ENCODE data around the gene KLC3. TPM values are rescaled to one million over a fixed set of nuclear protein-coding genes. Genes with fewer than 3 reads are reported as not detected.
"Not testable (repeated sequence)": the region's sequence is repeated elsewhere in the genome, so short reads cannot be mapped to it uniquely, and the experiment has no call there.

The KLC3 gene
- total RNA-seq, 2 experiments from 2014 or later: not detected

GRCh38 chr19:45305421-45305820 is 35.1 kb upstream of the KLC3 start:
- H3K4me3 Mint-ChIP-seq: no peak overlapping the region
- ChIA-PET CTCF (no interaction called here), POLR2A (interaction anchor here (1.5 kb wide), 1 partner anchor 9 kb away, joined by 4 read pairs; no protein-coding TSS in a partner anchor)
- H3K4me1 Mint-ChIP-seq: no peaks in the 10 kb centered on the region
- no peaks in the 10 kb centered on the region for H3K36me3 Mint-ChIP-seq (ENCODE audit: low read depth)
- no peak for DNase-seq
- no peak overlapping the region for H3K27ac Mint-ChIP-seq
- H3K9me3 Mint-ChIP-seq: no peaks in the 10 kb centered on the region
- peaks cover 4% of the 10 kb centered on the region for H3K27me3 Mint-ChIP-seq

- Mint-ChIP-seq H3K4me3 (no peak overlapping the region), H3K27ac (no peak overlapping the region), H3K4me1 (no peaks in the 10 kb centered on the region), H3K9me3 (no peaks in the 10 kb centered on the region), H3K27me3 (peaks cover 4% of the 10 kb centered on the region), H3K36me3 (ENCODE audit: low read depth) (no peaks in the 10 kb centered on the region)
- DNase-seq: no peak
- POLR2A ChIA-PET: interaction anchor here (1.5 kb wide), 1 partner anchor 9 kb away, joined by 4 read pairs; no protein-coding TSS in a partner anchor
- CTCF ChIA-PET: no interaction called here
These were observed 34.5 kb upstream of the KLC3 start for GRCh38 chr19:45306040-45306439.

- Mint-ChIP-seq H3K4me3 (no peak overlapping the region), H3K9me3 (no peaks in the 10 kb centered on the region), H3K27ac (no peak overlapping the region), H3K36me3 (ENCODE audit: low read depth) (no peaks in the 10 kb centered on the region), H3K4me1 (no peaks in the 10 kb centered on the region), H3K27me3 (peaks cover 4% of the 10 kb centered on the region)
- no peak for DNase-seq
- CTCF ChIA-PET: no interaction called here
- POLR2A ChIA-PET: no interaction called here
These were observed 34.0 kb upstream of the KLC3 start for GRCh38 chr19:45306518-45307027.

- Mint-ChIP-seq H3K4me1 (no peaks in the 10 kb centered on the region), H3K36me3 (ENCODE audit: low read depth) (no peaks in the 10 kb centered on the region), H3K27me3 (peaks cover 4% of the 10 kb centered on the region), H3K4me3 (no peak overlapping the region), H3K9me3 (no peaks in the 10 kb centered on the region), H3K27ac (no peak overlapping the region)
- POLR2A ChIA-PET: no interaction called here
- CTCF ChIA-PET: no interaction called here
- DNase-seq: no peak
These were observed 33.2 kb upstream of the KLC3 start for GRCh38 chr19:45307361-45307760.

GRCh38 chr19:45309322-45309721 is 31.2 kb upstream of the KLC3 start:
- not testable (repeated sequence) for DNase-seq; H3K36me3 Mint-ChIP-seq (ENCODE audit: low read depth); H3K4me3 Mint-ChIP-seq; H3K4me1 Mint-ChIP-seq; H3K27ac Mint-ChIP-seq; H3K9me3 Mint-ChIP-seq
- POLR2A ChIA-PET: interaction anchor here (1.0 kb wide), 1 partner anchor 9 kb away, joined by 3 read pairs; no protein-coding TSS in a partner anchor
- H3K27me3 Mint-ChIP-seq: peaks cover 10% of the 10 kb centered on the region
- CTCF ChIA-PET: interaction anchor here (0.7 kb wide), 1 partner anchor 1823 kb away, joined by 4 read pairs; no protein-coding TSS in a partner anchor

- H3K4me3 Mint-ChIP-seq: no peak overlapping the region
- no peak for DNase-seq
- no peaks in the 10 kb centered on the region for H3K9me3 Mint-ChIP-seq
These were observed 28.9 kb upstream of the KLC3 start for GRCh38 chr19:45311621-45312020.

GRCh38 chr19:45312285-45312684 is 28.3 kb upstream of the KLC3 start:
- CTCF ChIA-PET; H3K4me3 Mint-ChIP-seq; DNase-seq; H3K9me3 Mint-ChIP-seq; H3K27ac Mint-ChIP-seq; POLR2A ChIA-PET; H3K36me3 Mint-ChIP-seq (ENCODE audit: low read depth); H3K4me1 Mint-ChIP-seq: not testable (repeated sequence)
- H3K27me3 Mint-ChIP-seq: peaks cover 20% of the 10 kb centered on the region

More at GRCh38 chr19:45311621-45312020, 28.9 kb upstream of the KLC3 start:
- Mint-ChIP-seq H3K27me3 (peaks cover 16% of the 10 kb centered on the region), H3K27ac (no peak overlapping the region), H3K4me1 (no peaks in the 10 kb centered on the region), H3K36me3 (ENCODE audit: low read depth) (no peaks in the 10 kb centered on the region)
- ChIA-PET CTCF (no interaction called here), POLR2A (no interaction called here)

- Mint-ChIP-seq H3K4me3 (no peak overlapping the region), H3K27me3 (peaks cover 23% of the 10 kb centered on the region), H3K36me3 (ENCODE audit: low read depth) (no peaks in the 10 kb centered on the region), H3K4me1 (no peaks in the 10 kb centered on the region), H3K27ac (no peak overlapping the region), H3K9me3 (no peaks in the 10 kb centered on the region)
- ChIA-PET POLR2A (interaction anchor here (1.2 kb wide), 1 partner anchor 10 kb away, joined by 4 read pairs; no protein-coding TSS in a partner anchor), CTCF (no interaction called here)
- no peak for DNase-seq
These were observed 25.8 kb upstream of the KLC3 start for GRCh38 chr19:45314708-45315245.

- Mint-ChIP-seq H3K36me3 (ENCODE audit: low read depth) (no peaks in the 10 kb centered on the region), H3K27ac (no peak overlapping the region), H3K27me3 (peaks cover 23% of the 10 kb centered on the region), H3K4me1 (no peaks in the 10 kb centered on the region), H3K9me3 (no peaks in the 10 kb centered on the region), H3K4me3 (no peak overlapping the region)
- POLR2A ChIA-PET: interaction anchor here (1.2 kb wide), 1 partner anchor 10 kb away, joined by 4 read pairs; no protein-coding TSS in a partner anchor
- no peak for DNase-seq
- CTCF ChIA-PET: no interaction called here
These were observed 25.2 kb upstream of the KLC3 start for GRCh38 chr19:45315304-45315703.

- Mint-ChIP-seq H3K9me3 (no peaks in the 10 kb centered on the region), H3K27ac (no peak overlapping the region), H3K4me3 (no peak overlapping the region), H3K4me1 (no peaks in the 10 kb centered on the region), H3K36me3 (ENCODE audit: low read depth) (no peaks in the 10 kb centered on the region), H3K27me3 (peaks cover 28% of the 10 kb centered on the region)
- ChIA-PET CTCF (no interaction called here), POLR2A (no interaction called here)
- no peak for DNase-seq
These were observed 19.4 kb upstream of the KLC3 start for GRCh38 chr19:45320997-45321775.

- peaks cover 2% of the 10 kb centered on the region for H3K4me1 Mint-ChIP-seq
- ChIA-PET POLR2A (no interaction called here), CTCF (no interaction called here)
- H3K9me3 Mint-ChIP-seq: no peaks in the 10 kb centered on the region
- no peak for DNase-seq
- no peak overlapping the region for H3K27ac Mint-ChIP-seq
- H3K36me3 Mint-ChIP-seq (ENCODE audit: low read depth): no peaks in the 10 kb centered on the region
- H3K27me3 Mint-ChIP-seq: peaks cover 23% of the 10 kb centered on the region
- no peak overlapping the region for H3K4me3 Mint-ChIP-seq
These were observed 18.7 kb upstream of the KLC3 start for GRCh38 chr19:45321848-45322247.

- no peak for DNase-seq
- Mint-ChIP-seq H3K36me3 (ENCODE audit: low read depth) (no peaks in the 10 kb centered on the region), H3K9me3 (no peaks in the 10 kb centered on the region), H3K27ac (no peak overlapping the region), H3K4me3 (no peak overlapping the region), H3K4me1 (peaks cover 2% of the 10 kb centered on the region), H3K27me3 (peaks cover 21% of the 10 kb centered on the region)
- ChIA-PET CTCF (no interaction called here), POLR2A (no interaction called here)
These were observed 18.2 kb upstream of the KLC3 start for GRCh38 chr19:45322311-45322710.

- Mint-ChIP-seq H3K27me3 (peaks cover 18% of the 10 kb centered on the region), H3K9me3 (no peaks in the 10 kb centered on the region), H3K36me3 (ENCODE audit: low read depth) (no peaks in the 10 kb centered on the region), H3K4me1 (peaks cover 2% of the 10 kb centered on the region), H3K27ac (no peak within 1 kb of the TSS), H3K4me3 (no peak within 1 kb of the TSS)
- ChIA-PET CTCF (no interaction called here), POLR2A (no interaction called here)
- no peak for DNase-seq
These were observed 17.7 kb upstream of the KLC3 start, which contains the start of gene CKM for GRCh38 chr19:45322744-45323281. CKM (minus strand) TSS chr19:45322875; CDS start chr19:45319713, 3,162 bp downstream.
